Stimulated activated CD4-positive, alpha-beta T cell treated with anti-CD3 and anti-CD28 coated beads, Interleukin-4, amount 100 ng/mL, for 24 hours (primary cell): Measurements from ENCODE around the gene PPP4R4.

ENCODE experiments used
- DNase-seq: peaks from one replicate; pipeline ENCODE4 v3.0.0-alpha.2; 2020

Gene PPP4R4

DNA sequence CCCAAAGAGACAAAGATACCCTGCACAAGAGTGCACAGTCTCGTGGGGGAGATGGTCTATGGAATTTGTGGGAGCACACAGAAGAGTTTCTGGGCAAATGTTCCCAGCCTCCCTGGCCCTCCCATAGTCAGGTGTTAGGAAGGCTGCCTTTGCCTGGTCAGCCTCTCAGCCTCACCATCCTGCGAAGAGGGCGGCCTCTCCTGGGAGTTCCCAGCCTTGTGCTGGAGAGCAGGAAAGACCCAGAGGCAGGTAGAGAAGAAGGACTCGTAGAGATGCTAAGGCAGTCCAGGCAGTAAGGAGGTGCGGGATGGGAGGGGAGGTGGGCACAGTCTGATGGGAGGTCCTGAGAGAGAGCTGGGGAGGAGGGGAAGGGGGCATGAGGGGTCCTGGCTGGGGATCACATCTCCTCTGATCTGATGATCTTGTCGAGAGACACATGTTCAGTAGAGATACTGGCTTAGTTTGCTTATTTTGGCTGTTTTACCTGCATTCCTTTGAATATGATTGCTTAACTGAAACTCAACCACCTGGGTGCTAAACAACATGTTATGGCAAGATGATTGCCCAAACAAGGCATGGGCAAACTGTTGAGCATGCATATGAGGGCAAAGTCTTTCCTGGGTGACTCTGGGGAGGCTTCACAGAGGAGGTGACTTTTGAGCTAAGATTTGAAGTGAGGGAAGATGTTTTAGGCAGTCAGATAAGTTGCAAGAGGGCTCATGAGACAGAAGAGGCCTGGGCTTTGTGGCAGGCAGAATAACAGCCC lies 138.5 kb downstream of the PPP4R4 start:
- no peak for DNase-seq

DNA sequence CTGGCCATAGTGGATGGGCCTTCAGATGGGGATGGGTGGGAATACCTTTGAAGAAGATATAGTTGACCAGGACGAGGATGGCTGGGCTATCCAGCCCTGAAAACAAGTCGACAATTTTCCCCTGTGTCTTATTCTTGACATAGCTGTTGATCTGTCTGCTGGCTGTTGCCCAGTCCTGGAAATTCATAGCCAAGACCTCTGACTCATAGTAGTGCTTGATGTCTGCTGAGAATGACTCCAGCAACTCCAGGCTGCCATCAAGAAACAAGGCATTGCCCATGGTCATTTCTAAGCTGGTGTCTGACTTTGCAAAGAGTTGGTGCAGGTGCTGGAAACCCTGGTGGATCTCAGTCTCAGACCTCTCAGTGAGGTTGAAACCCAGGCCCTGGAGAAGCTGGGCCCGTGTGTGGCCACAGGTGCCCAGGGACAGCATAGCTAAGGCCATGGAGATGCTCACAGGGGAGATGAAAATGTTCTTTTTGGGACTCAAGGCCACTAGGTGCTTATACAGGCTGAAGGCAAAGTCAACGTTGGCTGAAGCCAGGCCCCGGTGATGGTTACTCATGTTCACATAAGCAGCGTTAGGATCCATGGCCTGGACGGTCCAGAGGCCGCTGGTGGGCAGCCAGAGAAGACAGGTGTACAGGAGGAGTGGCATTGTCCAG lies 140.0 kb downstream of the PPP4R4 start:
- no peak for DNase-seq

DNA sequence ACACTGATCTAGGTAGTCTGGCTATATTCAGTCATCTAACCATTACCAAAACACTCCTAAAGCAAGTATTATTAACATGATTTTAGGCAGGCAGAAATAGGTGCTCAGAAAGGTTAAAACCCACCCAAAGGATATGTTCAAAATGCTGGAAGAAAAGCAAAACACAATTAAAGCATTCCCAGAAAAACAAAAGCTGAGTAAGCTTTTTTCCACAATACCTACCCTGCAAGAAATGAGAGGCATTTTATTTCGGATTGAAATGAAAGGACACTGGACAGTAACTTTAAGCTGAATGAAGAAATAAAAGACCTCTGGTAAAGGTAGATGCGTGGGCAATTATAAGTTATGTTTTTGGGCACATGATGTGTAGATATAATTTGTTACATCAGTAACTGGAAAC lies 140.8 kb downstream of the PPP4R4 start:
- DNase-seq, result no peak

DNA sequence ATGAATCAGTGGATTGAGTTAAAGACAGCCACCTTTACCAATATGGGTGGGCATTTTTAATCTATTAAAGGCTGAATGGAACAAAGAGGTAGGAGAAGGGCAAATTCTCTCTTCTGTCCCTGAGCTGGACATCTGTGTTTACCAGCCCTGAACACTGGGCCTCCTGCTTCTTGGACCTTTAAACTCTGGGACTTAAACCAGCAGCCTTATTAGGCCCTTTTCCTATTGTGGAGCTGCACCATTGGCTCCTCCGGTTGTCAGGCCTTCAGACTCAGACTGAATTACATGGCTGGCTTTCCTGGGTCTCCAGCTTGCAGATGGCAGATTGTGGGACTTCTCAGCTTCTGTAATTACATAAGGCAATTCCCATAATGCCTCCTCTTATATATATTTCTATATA lies 142.6 kb downstream of the PPP4R4 start:
- no peak for DNase-seq

DNA sequence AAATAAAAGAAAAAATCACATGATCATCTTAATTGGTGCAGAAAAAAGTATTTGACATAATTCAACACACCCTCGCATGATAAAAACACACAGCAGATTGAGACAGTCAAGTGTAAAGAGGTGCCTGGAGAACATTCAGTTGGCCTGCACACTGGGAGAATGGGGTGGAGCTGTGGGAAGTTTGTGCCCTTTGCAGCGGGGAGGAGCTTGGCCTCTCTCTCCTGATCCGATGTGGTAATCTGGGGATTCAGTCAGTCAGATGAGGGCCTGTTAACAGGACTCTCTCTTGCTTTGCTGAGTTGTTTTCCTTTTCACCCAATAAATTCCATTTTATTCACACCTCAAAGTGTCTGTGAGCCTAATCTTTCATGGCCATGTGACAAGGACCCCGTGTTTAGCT lies 143.1 kb downstream of the PPP4R4 start:
- no peak for DNase-seq

DNA sequence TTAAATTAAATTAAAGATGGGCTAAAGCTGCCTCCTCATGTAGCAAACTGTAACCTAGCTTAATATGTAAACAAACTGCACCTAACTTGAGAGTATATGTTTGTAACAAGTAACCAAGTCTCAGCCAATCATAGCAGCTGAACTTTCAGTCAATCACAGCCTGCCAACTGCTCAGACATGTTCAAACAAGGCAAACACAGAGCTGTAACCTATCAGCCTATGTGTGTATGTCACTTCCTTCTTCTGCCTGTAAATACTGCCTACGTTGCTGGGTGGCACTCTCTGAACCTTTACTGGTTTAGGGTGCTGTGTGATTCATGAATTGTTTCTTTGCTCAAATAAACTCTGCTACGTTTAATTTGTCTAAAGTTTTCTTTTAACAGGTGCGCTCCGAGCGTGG lies 146.1 kb downstream of the PPP4R4 start:
- no peak for DNase-seq

DNA sequence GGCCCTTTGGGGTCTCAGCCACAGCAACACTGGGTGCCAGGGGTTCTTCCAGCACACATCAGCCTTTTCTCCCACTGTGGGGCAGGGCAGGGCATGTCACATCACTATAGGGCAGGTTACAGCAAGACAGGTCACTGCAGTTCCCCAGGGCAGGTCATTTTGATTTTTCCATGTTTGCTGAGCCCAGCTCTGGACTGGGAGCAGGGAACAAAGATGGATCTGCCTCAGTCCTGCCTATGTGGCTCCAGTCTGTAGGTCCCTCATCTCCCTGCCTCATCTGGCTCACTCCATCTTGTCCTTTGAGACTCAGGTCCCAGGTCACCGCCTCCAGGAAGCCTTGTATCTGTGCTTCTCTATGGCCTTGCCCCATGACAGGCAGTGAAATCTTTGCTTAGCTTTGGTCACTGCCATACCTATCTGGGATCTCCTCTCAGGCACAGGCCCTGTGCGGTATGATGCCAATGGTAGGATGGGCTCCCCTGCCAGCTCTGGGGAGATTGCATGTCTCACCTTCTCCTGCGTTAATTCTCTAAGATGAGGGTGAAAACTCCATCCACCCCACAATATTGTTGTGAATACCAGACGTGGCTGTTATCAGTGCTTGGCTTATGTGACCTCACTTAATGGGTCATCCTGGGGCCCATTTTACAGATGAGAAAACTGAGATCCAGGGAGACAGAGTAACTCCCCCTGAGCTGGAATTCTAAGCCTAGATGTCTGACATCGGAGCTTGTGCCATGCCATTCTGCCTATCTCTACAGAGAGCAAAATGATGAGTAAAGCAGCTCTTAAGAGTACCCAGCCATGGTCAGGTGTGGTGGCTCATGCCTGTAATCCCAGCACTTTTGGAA lies 147.5 kb downstream of the PPP4R4 start:
- no peak for DNase-seq

DNA sequence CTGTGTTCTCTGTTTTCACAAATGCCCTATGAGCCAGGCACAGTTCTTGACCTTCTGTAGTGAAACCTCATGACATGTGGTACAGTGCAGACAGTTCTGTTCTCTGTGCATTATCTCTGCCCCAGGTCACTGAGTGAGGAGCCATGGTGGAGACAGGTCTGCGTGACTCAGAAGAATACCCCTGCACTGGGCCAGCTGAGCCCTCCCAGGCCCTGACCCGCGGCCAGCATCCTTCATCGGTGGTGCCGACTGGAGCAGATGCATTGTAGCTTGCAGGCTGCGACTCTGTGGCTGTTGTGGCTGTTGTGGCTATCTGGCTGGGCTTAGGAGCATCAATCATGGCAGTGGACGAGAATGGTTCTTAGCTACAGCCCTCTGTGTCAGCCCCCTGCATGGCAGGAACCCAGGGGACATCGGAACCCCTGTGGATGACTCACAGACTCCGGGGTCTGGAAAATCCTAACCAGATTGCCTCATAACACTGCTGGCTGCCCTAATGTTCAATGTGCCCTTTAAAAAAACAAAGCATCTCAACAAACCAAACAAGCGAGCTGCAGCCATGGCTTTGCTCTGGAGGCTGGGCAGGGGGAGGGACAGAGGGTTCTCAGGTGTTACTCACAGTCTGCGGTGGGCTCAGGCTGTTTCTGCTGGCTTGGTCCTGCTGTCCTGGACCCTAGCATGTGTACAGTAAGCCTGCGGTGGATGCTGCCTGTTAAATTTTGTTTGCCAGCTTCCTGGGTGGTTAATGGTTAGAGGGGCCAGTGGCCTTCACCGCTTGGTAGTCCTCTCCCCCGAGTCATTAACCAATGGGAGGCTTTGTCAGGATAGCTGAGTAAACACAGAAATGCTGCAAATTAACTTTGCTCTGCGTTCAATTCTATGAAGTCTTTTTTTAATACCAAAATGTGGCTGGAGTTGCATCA lies 148.8 kb downstream of the PPP4R4 start, which contains the start of gene SERPINA6:
TSS of gene SERPINA6 (minus strand) at position 689 of the 923 bp plus-strand sequence. CDS start 8,688 bp downstream, outside the sequence.
- DNase-seq, result no peak

DNA sequence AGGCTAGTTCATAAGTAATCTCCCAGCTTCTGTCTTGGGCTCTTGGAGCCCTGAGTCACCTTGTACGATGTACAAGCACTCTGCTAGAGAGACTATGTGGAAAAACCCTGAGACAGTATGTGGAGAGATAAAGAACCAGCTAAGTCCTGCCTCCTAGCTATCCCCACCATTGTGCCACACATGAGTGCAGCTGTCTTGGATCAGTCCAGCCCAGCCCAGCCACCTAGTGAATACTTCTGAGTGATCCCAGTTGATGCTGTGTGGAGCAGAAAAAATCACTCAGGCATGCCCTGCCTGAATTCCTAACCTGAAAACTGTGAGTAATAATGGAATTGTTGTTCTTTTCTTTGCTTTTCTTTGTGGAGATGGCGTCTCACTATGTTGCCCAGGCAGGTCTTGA lies 154.1 kb downstream of the PPP4R4 start:
- DNase-seq, result no peak
